Osteoblast (primary cell): Measurements from ENCODE around the gene AGO4. TPM values are rescaled to one million over a fixed set of nuclear protein-coding genes. Genes with fewer than 3 reads are reported as not detected.

Experiments used
- DNase-seq: peaks from one replicate; pipeline ENCODE4 v3.0.0; 2011; ENCODE audit warnings: low spot score, mixed read lengths; ENCODE audit not compliant: insufficient read length; ENCODE audit errors: missing footprints
- H2AFZ ChIP-seq: 2 replicates; pipeline ENCODE4 v1.6.0; 2011; ENCODE audit warnings: mild to moderate bottlenecking, low read length
- H3K27ac ChIP-seq: 2 replicates; pipeline ENCODE4 v1.5.1; 2011; ENCODE audit warnings: mild to moderate bottlenecking, low read depth, low read length, moderate library complexity
- H3K27me3 ChIP-seq: 2 replicates; pipeline ENCODE4 v1.6.0; 2012; ENCODE audit warnings: mild to moderate bottlenecking, control low read depth, inconsistent platforms, low read length, moderate library complexity; ENCODE audit not compliant: insufficient read depth
- H3K36me3 ChIP-seq: 2 replicates; pipeline ENCODE4 v1.5.1; 2011; ENCODE audit warnings: mild to moderate bottlenecking, low read length, control low read depth, moderate library complexity; ENCODE audit not compliant: insufficient read depth
- H3K4me1 ChIP-seq: 2 replicates; pipeline ENCODE4 v1.5.1; 2011; ENCODE audit warnings: mild to moderate bottlenecking, low read length, control low read depth, moderate library complexity; ENCODE audit not compliant: insufficient read depth
- H3K4me2 ChIP-seq: 2 replicates; pipeline ENCODE4 v1.6.0; 2011; ENCODE audit warnings: mild to moderate bottlenecking, low read length; ENCODE audit not compliant: insufficient read depth
- H3K4me3 ChIP-seq: fragments of 200-600 bp; sonication (generic); 3 replicates; pipeline ENCODE4 v1.5.1; 2012; ENCODE audit warnings: mild to moderate bottlenecking, low read length, inconsistent platforms; ENCODE audit not compliant: insufficient read depth
- H3K79me2 ChIP-seq: 2 replicates; pipeline ENCODE4 v1.6.0; 2012; ENCODE audit warnings: mild to moderate bottlenecking, low read length, control low read depth, inconsistent platforms; ENCODE audit not compliant: insufficient read depth
- H3K9me3 ChIP-seq: 2 replicates; pipeline ENCODE4 v1.5.1; 2011; ENCODE audit warnings: low read depth, low read length, control low read depth
- H4K20me1 ChIP-seq: 2 replicates; pipeline ENCODE4 v1.6.0; 2012; ENCODE audit warnings: mild to moderate bottlenecking, low read length, control low read depth; ENCODE audit not compliant: insufficient read depth
- total RNA-seq: library from RNA; depleted of rRNA; stranded (reverse); fragments of >200 nt; gene quantifications from 2 replicates; pipeline ENCODE4 v1.2.3, GENCODE V29; 2012
- TF ChIP-seq, protein P1 (sequence below): IDR thresholded peaks from 2 replicates; pipeline ENCODE4 v1.5.1; 2011; ENCODE audit warnings: mild to moderate bottlenecking, low read depth, low read length, moderate library complexity; ENCODE audit errors: extremely low read depth

Gene AGO4
- total RNA-seq, 1 donor: 23.2 TPM

DNA sequence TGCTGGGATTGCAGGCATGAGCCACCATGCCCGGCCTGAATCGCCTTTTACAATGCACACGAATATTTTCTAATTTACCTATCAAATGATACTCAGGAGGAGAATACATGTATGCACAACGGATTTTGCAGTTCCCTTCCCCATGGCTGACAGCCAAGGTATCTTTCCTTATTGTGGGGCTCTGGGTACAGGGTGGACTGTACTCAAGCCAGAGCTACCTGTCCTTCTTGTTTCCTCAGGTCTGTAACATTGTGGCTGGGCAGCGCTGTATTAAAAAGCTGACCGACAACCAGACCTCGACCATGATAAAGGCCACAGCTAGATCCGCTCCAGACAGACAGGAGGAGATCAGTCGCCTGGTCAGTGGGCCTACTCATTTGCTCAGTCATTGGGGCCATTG is 93.4 kb downstream of the AGO4 start:
- Histone ChIP-seq H2AFZ (no peak overlapping the region), H3K27ac (no peak overlapping the region), H3K4me1 (no peaks in the 10 kb centered on the region), H3K9me3 (no peaks in the 10 kb centered on the region), H3K27me3 (no peaks in the 10 kb centered on the region), H3K79me2 (no peaks in the 10 kb centered on the region), H4K20me1 (no peaks in the 10 kb centered on the region), H3K4me3 (no peak overlapping the region), H3K4me2 (no peak overlapping the region), H3K36me3 (peaks cover 19% of the 10 kb centered on the region)
- TF ChIP-seq, protein P1, sequence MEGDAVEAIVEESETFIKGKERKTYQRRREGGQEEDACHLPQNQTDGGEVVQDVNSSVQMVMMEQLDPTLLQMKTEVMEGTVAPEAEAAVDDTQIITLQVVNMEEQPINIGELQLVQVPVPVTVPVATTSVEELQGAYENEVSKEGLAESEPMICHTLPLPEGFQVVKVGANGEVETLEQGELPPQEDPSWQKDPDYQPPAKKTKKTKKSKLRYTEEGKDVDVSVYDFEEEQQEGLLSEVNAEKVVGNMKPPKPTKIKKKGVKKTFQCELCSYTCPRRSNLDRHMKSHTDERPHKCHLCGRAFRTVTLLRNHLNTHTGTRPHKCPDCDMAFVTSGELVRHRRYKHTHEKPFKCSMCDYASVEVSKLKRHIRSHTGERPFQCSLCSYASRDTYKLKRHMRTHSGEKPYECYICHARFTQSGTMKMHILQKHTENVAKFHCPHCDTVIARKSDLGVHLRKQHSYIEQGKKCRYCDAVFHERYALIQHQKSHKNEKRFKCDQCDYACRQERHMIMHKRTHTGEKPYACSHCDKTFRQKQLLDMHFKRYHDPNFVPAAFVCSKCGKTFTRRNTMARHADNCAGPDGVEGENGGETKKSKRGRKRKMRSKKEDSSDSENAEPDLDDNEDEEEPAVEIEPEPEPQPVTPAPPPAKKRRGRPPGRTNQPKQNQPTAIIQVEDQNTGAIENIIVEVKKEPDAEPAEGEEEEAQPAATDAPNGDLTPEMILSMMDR: no peak
- no peak for DNase-seq

DNA sequence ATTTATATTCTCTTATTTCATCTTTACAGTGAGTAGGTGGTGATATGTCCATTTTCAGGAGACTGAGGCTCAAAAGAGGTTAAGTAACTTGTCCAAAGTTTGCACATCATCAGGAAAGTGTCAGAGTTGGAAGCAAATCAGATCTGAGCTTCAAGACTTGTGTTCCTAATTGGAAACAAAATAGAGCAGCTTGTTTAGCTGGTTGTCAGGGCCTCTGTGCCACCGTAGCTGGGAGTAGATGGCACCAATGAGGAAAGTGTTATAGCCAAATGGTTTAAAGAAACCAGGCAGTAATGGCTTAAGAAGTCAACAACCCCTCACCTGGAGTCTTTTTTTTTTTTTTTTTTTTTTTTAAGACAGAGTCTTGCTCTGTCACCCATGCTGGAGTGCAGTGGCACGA is 94.9 kb downstream of the AGO4 start:
- no peaks in the 10 kb centered on the region for H3K79me2 ChIP-seq
- no peaks in the 10 kb centered on the region for H3K9me3 ChIP-seq
- H3K27ac ChIP-seq: no peak overlapping the region
- peaks cover 26% of the 10 kb centered on the region for H3K36me3 ChIP-seq
- DNase-seq: no peak
- no peaks in the 10 kb centered on the region for H3K27me3 ChIP-seq
- H3K4me3 ChIP-seq: no peak overlapping the region
- no peaks in the 10 kb centered on the region for H3K4me1 ChIP-seq
- H2AFZ ChIP-seq: no peak overlapping the region
- H4K20me1 ChIP-seq: no peaks in the 10 kb centered on the region
- TF ChIP-seq, protein P1: no peak
- H3K4me2 ChIP-seq: no peak overlapping the region

Other genes starting within 250 kb of the AGO4 start
- under 0.01 and 0.29 TPM in 2 replicates for gene TFAP2E, start 234.7 kb upstream of the AGO4 start, total RNA-seq
- gene PSMB2, start 166.5 kb upstream of the AGO4 start, total RNA-seq: 17.1 and 18.5 TPM in 2 replicates
- gene C1orf216, start 89.1 kb upstream of the AGO4 start, total RNA-seq: 25.3 and 26.8 TPM in 2 replicates
- gene CLSPN, start 38.0 kb upstream of the AGO4 start, total RNA-seq: 1.8 and 2.9 TPM in 2 replicates
- 20.6 and 21.8 TPM in 2 replicates for gene AGO1, start 75.2 kb downstream of the AGO4 start, total RNA-seq
- 14.8 and 17.4 TPM in 2 replicates for gene AGO3, start 123.1 kb downstream of the AGO4 start, total RNA-seq